ENCODE measurements around the gene HOXB1. TPM values are rescaled to one million over a fixed set of nuclear protein-coding genes. Genes with fewer than 3 reads are reported as not detected.
A peak's percentile ranks its signal among the peaks of the same experiment; 100 is the strongest.

Gene HOXB1
- total RNA-seq, 1 experiment from 2014 or later: not detected

DNA sequence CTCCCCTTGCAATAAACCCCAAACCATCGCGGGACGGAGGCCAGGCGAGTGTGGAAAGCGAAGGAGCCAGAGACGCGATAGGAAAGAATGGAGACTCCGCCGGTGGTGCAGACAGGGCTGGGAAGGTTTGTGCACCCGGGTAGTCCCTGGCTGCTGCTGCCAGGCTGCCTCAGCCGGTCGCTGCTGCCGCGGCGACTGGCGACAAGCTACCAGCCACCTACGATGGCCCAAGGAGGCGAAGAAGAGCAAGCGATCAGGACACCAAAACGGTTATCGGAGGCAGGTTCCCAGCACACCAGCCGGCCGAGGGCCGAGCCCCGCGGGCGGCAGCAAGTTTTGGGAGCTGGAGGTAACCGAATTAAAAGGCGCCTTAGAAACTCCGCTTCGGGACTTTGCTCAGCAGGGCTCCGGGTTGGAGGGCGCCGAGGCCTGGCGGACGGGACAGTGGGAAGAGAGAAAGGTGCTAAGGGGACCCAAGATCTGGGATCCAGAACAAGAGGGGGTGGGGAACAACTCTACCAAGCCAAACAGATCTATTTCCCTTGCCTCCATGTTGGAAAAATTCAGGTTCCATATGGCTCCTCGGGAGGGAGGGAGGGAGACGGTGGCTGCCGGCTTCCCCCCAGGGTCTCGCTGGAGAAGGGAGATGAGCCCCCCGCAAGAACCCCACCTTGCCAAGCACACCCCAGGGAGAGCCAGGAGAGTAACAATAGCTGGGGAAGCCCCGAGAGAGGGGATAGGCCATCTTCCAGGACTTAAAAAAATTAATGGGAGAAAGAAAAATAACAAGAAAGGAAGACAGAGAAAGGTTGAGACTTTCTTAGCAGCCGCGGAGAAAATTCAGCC, 23.8 kb upstream of the HOXB1 start:
- peaks cover 17% of the 10 kb centered on the region for H3K4me1 Mint-ChIP-seq (ENCODE audit: insufficient read depth, unreplicated experiment)
- no TSS peak for BruUV-seq (replicated peaks)
- CTCF ChIA-PET: interaction anchor here (0.6 to 0.7 kb wide), 4 partner anchors 103 to 478 kb away, joined by 3 read pairs; no protein-coding TSS in a partner anchor
- no peaks in the 10 kb centered on the region for H3K9me3 Mint-ChIP-seq (ENCODE audit: unreplicated experiment)
- intact Hi-C loops (cut with micrococcal nuclease): no loop called here
- POLR2A ChIA-PET: interaction anchor here (0.6 to 1.5 kb wide), 2 partner anchors 11 to 452 kb away, joined by 4 read pairs; no protein-coding TSS in a partner anchor
- no peaks in the 10 kb centered on the region for H3K36me3 Mint-ChIP-seq (ENCODE audit: insufficient read depth, unreplicated experiment)
- no peak for TF ChIP-seq CTCF (IDR thresholded peaks at IDR 0.05; ENCODE audit: unreplicated experiment)
- peak overlapping the region; percentile 66 for H3K27ac Mint-ChIP-seq (ENCODE audit: low read depth, unreplicated experiment)
- peaks cover 13% of the 10 kb centered on the region for H3K27me3 Mint-ChIP-seq (ENCODE audit: insufficient read depth, unreplicated experiment)
- DNase-seq (ENCODE audit: unreplicated experiment): no peak
- peak overlapping the region; percentile 58 for H3K4me3 Mint-ChIP-seq (ENCODE audit: unreplicated experiment)

GRCh38 chr17:48553826-48554225, 23.0 kb upstream of the HOXB1 start:
- H3K4me1 Mint-ChIP-seq (ENCODE audit: insufficient read depth, unreplicated experiment): peaks cover 17% of the 10 kb centered on the region
- intact Hi-C loops (cut with micrococcal nuclease): no loop called here
- no peaks in the 10 kb centered on the region for H3K9me3 Mint-ChIP-seq (ENCODE audit: unreplicated experiment)
- H3K27ac Mint-ChIP-seq (ENCODE audit: low read depth, unreplicated experiment): no peak overlapping the region
- CTCF ChIA-PET: interaction anchor here (0.6 to 0.7 kb wide), 3 partner anchors 21 to 249 kb away, joined by 3 to 6 read pairs (median 3); no protein-coding TSS in a partner anchor
- BruUV-seq (replicated peaks): no TSS peak
- TF ChIP-seq CTCF (IDR thresholded peaks at IDR 0.05; ENCODE audit: unreplicated experiment): no peak
- no peaks in the 10 kb centered on the region for H3K36me3 Mint-ChIP-seq (ENCODE audit: insufficient read depth, unreplicated experiment)
- no peak overlapping the region for H3K4me3 Mint-ChIP-seq (ENCODE audit: unreplicated experiment)
- DNase-seq (ENCODE audit: unreplicated experiment): no peak
- POLR2A ChIA-PET: interaction anchor here (1.5 kb wide), 1 partner anchor 10 kb away, joined by 4 read pairs; no protein-coding TSS in a partner anchor
- H3K27me3 Mint-ChIP-seq (ENCODE audit: insufficient read depth, unreplicated experiment): peaks cover 9% of the 10 kb centered on the region

- Mint-ChIP-seq H3K4me1 (ENCODE audit: insufficient read depth, unreplicated experiment) (peaks cover 17% of the 10 kb centered on the region), H3K4me3 (ENCODE audit: unreplicated experiment) (no peak overlapping the region), H3K36me3 (ENCODE audit: insufficient read depth, unreplicated experiment) (no peaks in the 10 kb centered on the region), H3K27ac (ENCODE audit: low read depth, unreplicated experiment) (no peak overlapping the region), H3K27me3 (ENCODE audit: insufficient read depth, unreplicated experiment) (peaks cover 2% of the 10 kb centered on the region), H3K9me3 (ENCODE audit: unreplicated experiment) (no peaks in the 10 kb centered on the region)
- BruUV-seq (replicated peaks): no TSS peak
- ChIA-PET CTCF (no interaction called here), POLR2A (no interaction called here)
- TF ChIP-seq CTCF (IDR thresholded peaks at IDR 0.05; ENCODE audit: unreplicated experiment): no peak
- intact Hi-C loops (cut with micrococcal nuclease): no loop called here
- DNase-seq (ENCODE audit: unreplicated experiment): no peak
These were observed 22.4 kb upstream of the HOXB1 start for GRCh38 chr17:48553190-48553547.

DNA sequence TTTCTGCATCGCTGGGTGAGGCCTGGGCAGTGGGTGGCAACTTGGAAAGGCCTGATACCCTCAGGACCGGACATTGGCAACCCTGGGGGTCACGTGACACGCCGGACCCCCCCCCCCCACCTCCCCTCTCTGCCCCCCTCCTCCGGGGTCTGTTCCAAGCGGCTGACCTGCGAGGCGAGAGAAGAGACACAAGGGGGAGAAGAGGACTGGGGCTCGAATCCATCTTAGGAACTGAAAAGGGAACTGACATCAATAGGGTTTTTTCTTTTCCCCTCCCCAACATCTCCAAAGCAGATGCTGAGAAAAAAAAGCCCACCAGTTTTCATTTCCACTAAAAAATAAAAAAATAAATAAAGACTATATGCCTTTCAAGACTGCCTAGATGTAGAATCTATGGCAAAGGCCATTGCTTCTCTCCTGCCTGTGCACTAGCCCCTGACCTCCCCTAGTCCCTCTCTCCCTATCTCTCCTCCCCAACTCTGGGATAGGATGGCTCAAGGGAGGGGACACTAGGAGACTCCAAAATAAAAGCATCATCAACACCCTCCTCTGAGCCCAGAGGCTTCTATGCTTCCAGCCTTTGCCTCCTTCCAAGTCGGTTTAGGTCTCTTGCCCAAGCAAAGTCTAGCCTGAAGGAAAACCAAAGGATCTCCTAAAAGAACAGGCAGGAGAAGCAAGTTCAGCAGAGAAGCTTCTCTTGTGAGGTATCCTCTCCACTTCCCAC, 21.8 kb upstream of the HOXB1 start:
- no peak overlapping the region for H3K4me3 Mint-ChIP-seq (ENCODE audit: unreplicated experiment)
- no peaks in the 10 kb centered on the region for H3K36me3 Mint-ChIP-seq (ENCODE audit: insufficient read depth, unreplicated experiment)

More for the DNA sequence above, 21.8 kb upstream of the HOXB1 start:
- DNase-seq (ENCODE audit: unreplicated experiment): no peak
- Mint-ChIP-seq H3K27ac (ENCODE audit: low read depth, unreplicated experiment) (no peak overlapping the region), H3K4me1 (ENCODE audit: insufficient read depth, unreplicated experiment) (peaks cover 17% of the 10 kb centered on the region), H3K9me3 (ENCODE audit: unreplicated experiment) (no peaks in the 10 kb centered on the region), H3K27me3 (ENCODE audit: insufficient read depth, unreplicated experiment) (no peaks in the 10 kb centered on the region)
- ChIA-PET POLR2A (no interaction called here), CTCF (no interaction called here)
- no TSS peak for BruUV-seq (replicated peaks)
- intact Hi-C loops (cut with micrococcal nuclease): no loop called here
- TF ChIP-seq CTCF (IDR thresholded peaks at IDR 0.05; ENCODE audit: unreplicated experiment): no peak

Data from MCF 10A (cell line).